ENCODE results near the gene DGAT2. TPM values are rescaled to one million over a fixed set of nuclear protein-coding genes. Genes with fewer than 3 reads are reported as not detected.
A peak's percentile ranks its signal among the peaks of the same experiment; 100 is the strongest.

Gene DGAT2
- total RNA-seq, 2 donors from 2014 or later, result 2.3 to 3.4 TPM

- H3K4me1 ChIP-seq (ENCODE audit: control insufficient read depth in 1 of 2, low read depth in 2 of 2), result peaks cover 6 to 22% of the 10 kb centered on the region in 2 donors
- no peak overlapping the region for H3K27ac ChIP-seq
- no peak overlapping the region for H3K4me3 ChIP-seq
- no peak for TF ChIP-seq CTCF (IDR thresholded peaks at IDR 0.05)
- H3K9me3 ChIP-seq, result no peaks in the 10 kb centered on the region
- DNase-seq (ENCODE audit: low spot score) (no peak), ATAC-seq (ENCODE audit: insufficient number of reproducible peaks, low FRiP score, low read depth) (no peak)
- no peaks in the 10 kb centered on the region for H3K27me3 ChIP-seq (replicated peaks; ENCODE audit: insufficient read depth)
- no peaks in the 10 kb centered on the region for H3K36me3 ChIP-seq
Measured at GRCh38 chr11:75765116-75765515, 3.5 kb upstream of the DGAT2 start.

- no peak for DNase-seq (ENCODE audit: low spot score)
- TF ChIP-seq CTCF (IDR thresholded peaks at IDR 0.05), result no peak
- no peak overlapping the region for H3K27ac ChIP-seq
- H3K4me3 ChIP-seq, result no peak overlapping the region
- H3K27me3 ChIP-seq (replicated peaks; ENCODE audit: insufficient read depth), result no peaks in the 10 kb centered on the region
- ATAC-seq (ENCODE audit: insufficient number of reproducible peaks, low FRiP score, low read depth), result no peak
- no peaks in the 10 kb centered on the region for H3K9me3 ChIP-seq
- H3K36me3 ChIP-seq, result no peaks in the 10 kb centered on the region
- peaks cover 6 to 22% of the 10 kb centered on the region in 2 donors for H3K4me1 ChIP-seq (ENCODE audit: control insufficient read depth in 1 of 2, low read depth in 2 of 2)
Measured at GRCh38 chr11:75766443-75767227, 1.9 kb upstream of the DGAT2 start.

GRCh38 chr11:75767228-75767572 is 1.4 kb upstream of the DGAT2 start:
- Histone ChIP-seq H3K4me1 (ENCODE audit: control insufficient read depth in 1 of 2, low read depth in 2 of 2) (peaks cover 6 to 22% of the 10 kb centered on the region in 2 donors), H3K27me3 (replicated peaks; ENCODE audit: insufficient read depth) (no peaks in the 10 kb centered on the region), H3K27ac (no peak overlapping the region), H3K4me3 (no peak overlapping the region), H3K9me3 (no peaks in the 10 kb centered on the region), H3K36me3 (no peaks in the 10 kb centered on the region)
- ATAC-seq (ENCODE audit: insufficient number of reproducible peaks, low FRiP score, low read depth) (no peak), DNase-seq (ENCODE audit: low spot score) (no peak)
- TF ChIP-seq CTCF (IDR thresholded peaks at IDR 0.05), result no peak

- TF ChIP-seq CTCF (IDR thresholded peaks at IDR 0.05), result no peak
- Histone ChIP-seq H3K9me3 (no peaks in the 10 kb centered on the region), H3K4me1 (ENCODE audit: control insufficient read depth in 1 of 2, low read depth in 2 of 2) (peaks cover 6 to 22% of the 10 kb centered on the region in 2 donors), H3K27ac (no peak overlapping the region), H3K36me3 (no peaks in the 10 kb centered on the region), H3K4me3 (peak overlapping the region; percentile 73), H3K27me3 (replicated peaks; ENCODE audit: insufficient read depth) (no peaks in the 10 kb centered on the region)
- DNase-seq (ENCODE audit: low spot score) (no peak), ATAC-seq (ENCODE audit: insufficient number of reproducible peaks, low FRiP score, low read depth) (no peak)
Measured at GRCh38 chr11:75767793-75768111, 826 bp upstream of the DGAT2 start.

DNA sequence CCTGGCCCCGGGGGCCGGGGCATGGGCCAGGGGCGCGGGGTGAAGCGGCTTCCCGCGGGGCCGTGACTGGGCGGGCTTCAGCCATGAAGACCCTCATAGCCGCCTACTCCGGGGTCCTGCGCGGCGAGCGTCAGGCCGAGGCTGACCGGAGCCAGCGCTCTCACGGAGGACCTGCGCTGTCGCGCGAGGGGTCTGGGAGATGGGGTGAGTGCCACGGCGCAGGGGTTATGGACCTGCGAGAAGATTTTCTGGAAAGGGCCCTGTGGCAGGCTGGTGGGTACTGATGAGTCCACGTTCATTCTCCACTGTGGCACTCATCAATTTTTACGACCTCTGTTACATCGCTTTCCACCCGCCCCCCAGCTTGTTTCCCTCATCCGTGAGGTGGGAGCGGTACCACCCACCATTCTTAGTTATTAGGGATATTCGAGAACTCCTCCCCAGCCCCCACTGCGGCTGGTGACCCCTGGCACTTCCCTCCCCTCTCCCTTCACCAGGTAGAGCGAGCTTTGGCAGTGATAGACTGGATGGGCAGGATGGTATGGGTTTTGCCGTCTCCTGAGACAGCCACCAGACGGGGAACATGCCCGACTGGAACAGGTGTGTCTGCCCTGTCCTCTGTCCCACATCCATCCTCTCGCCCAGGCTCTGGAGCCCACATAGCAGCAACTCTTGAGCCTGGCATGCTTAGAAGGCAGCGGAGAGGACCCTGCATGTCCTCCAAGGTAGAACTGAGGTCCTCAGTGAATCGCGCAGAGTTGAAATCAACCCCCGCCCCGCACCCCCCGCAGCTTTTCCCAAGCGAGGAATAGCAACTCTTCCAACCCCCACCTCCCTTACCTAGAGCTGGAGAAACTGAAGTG is 562 bp downstream of the DGAT2 start:
- DNase-seq (ENCODE audit: low spot score), result no peak
- peak overlapping the region in 1 of 2 donors; percentile 5 for H3K27ac ChIP-seq

More for the DNA sequence above, 562 bp downstream of the DGAT2 start:
- Histone ChIP-seq H3K9me3 (no peaks in the 10 kb centered on the region), H3K4me3 (peak overlapping the region; percentile 73), H3K27me3 (replicated peaks; ENCODE audit: insufficient read depth) (no peaks in the 10 kb centered on the region), H3K36me3 (no peaks in the 10 kb centered on the region), H3K4me1 (ENCODE audit: control insufficient read depth in 1 of 2, low read depth in 2 of 2) (peaks cover 6 to 22% of the 10 kb centered on the region in 2 donors)
- ATAC-seq (ENCODE audit: insufficient number of reproducible peaks, low FRiP score, low read depth), result no peak
- no peak for TF ChIP-seq CTCF (IDR thresholded peaks at IDR 0.05)
